Measurements from ENCODE around the gene DIO3. TPM values are rescaled to one million over a fixed set of nuclear protein-coding genes. Genes with fewer than 3 reads are reported as not detected.
"Not testable (repeated sequence)": the region's sequence is repeated elsewhere in the genome, so short reads cannot be mapped to it uniquely, and the experiment has no call there.

Gene DIO3
- total RNA-seq, 1 donor from 2014 or later: not detected

GRCh38 chr14:101540481-101541462 lies 20.5 kb upstream of the DIO3 start:
- no peak for DNase-seq (ENCODE audit: low spot score)
- intact Hi-C loops (cut with DNase I): no loop called here

GRCh38 chr14:101542391-101542790 lies 18.9 kb upstream of the DIO3 start:
- intact Hi-C loops (cut with DNase I): no loop called here

DNA sequence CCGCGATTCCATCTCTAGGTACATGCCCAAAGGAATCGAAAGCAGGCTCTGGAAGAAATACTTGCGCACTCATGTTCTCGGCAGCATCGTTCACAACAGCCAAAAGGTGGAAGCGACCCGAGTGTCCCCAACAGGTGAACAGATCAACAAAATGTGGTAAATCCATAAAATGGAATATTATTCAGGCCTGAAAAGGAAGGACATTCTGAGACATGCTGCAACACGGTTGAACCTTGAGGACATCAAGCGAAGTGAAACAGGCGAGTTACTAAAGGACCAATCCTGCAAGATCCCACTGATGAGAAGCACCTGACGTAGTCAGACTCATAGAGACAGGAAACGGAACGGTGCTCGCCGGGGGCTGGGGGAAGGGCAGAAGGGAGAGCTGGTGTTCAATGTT lies 17.5 kb upstream of the DIO3 start:
- DNase-seq (ENCODE audit: low spot score): no peak
- intact Hi-C loops (cut with DNase I): no loop called here

More at GRCh38 chr14:101542391-101542790, 18.9 kb upstream of the DIO3 start:
- DNase-seq (ENCODE audit: low spot score): no peak

DNA sequence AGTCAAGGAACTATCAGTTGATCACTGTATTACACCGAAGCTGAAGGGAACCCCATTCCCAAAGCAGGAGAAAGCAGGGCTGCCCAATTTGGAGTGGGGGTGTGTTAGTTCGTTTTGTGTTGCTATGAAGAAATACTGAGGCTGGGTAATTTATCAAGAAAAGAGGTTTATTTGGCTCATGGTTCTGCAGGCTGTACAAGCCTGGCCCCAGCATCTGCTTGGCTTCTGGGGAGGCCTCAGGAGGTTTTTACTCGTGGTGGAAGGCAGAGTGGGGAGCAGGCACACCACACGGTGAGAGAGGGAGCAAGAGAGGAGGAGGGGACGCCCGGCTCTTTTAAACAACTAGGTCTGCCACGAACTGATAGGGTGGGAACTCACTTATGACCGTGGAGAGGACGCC lies 16.7 kb upstream of the DIO3 start:
- DNase-seq (ENCODE audit: low spot score): no peak
- intact Hi-C loops (cut with DNase I): no loop called here

DNA sequence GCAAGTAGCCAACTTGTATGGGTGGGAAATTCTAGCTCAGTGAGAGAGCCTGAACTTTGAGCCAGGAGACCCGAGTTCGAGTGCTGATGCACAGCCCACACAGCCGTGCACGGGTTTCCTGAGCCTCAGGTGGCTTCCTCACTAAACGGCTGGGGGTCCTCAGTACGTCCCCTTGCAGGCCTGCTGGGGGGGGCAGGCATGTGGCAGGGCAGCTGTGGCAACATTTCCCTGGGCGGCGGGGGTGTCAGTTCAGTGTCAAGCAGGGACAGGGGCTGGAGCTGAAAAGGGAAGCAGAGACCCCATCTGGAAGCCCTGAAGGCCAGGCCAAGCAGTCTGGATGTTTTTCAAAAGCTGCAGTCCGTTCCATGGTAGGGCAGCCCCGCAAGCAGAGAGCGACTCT lies 14.6 kb upstream of the DIO3 start:
- intact Hi-C loops (cut with DNase I): no loop called here
- no peak for DNase-seq (ENCODE audit: low spot score)

DNA sequence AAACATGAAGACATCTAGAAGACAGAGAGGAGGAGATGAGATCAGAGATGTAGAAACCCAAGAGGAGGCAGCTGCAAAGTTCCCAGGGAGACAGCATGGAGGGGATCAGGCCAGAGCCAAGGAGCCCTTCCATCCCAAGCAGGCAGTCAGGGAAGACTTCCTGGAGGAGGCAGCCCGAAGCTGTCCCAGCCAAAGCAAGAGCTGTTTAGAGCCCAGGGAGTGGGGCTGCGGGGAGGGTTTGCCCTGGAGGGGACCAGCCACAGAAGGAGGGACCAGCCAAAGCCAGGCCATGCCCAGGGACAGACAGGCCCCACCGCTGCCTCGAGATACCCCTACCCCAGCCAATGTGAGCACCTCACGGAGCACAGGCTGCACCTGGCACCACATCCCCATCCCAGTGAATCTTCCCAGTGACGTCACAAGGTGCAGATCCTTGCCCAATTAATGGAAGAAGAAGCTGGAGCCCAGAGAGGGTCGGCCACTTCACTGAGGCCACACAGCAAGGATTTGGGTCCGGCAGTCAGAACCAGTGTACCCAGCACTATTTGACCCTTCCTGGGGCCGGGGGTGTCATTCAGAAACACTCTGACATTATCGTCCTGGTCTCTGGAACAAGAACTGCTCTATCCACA lies 14.1 kb upstream of the DIO3 start:
- DNase-seq (ENCODE audit: low spot score): no peak
- intact Hi-C loops (cut with DNase I): no loop called here

DNA sequence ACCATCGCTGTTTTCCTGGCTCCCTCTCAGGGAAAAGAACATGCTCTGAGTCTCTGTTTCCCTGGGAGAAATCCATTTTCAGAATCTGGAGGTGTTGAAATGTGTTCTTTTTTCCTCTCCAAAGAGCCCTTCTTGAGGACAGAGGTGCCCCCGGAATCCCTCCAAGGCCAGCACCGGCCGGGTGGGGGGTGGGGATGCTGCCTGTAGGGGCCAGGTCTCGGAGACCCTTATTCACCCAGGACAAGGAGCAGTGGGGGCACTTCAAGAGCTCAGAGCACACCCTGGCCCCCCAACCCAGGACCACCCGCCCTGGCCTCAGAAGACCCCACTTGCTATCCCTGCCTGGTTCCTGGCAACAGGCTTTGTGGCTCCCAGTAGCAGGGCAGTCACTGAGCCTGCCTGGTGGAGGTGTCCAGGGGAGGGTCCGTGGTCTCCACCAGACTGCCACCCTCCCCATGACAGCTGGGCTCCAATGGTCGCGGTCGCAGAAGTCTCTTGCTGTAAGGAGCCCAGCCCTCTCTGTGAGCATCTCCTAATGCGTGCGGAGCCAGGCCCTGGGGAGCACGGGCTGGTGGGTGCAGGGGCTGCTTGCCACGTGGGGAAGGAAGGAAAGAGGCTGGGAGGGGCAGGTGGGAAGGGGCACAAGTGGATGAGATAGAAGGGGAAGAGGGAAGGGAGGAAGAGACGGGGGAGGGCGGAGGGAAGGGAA lies 13.2 kb upstream of the DIO3 start:
- intact Hi-C loops (cut with DNase I): no loop called here
- no peak for DNase-seq (ENCODE audit: low spot score)

DNA sequence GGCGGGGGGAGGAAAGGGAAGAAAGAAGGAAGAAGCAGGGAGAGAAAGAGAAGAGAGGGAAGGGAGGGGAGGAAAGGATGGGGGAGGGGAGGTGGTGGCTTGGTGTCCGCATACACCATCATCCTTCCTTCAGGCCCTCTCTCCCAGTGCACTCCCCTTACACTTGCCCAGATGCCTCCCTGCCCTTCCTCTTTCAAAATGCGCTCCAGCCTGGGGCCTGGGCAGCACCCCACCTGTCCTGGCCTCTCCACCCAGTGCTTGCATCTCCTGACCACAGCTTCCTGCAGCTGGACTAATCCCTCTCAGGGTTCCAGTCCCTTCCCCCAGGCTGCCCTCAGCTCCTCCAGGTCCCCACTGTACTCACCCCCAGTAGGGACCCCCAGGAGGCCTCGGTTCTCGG lies 12.6 kb upstream of the DIO3 start:
- no peak for DNase-seq (ENCODE audit: low spot score)
- intact Hi-C loops (cut with DNase I): no loop called here

DNA sequence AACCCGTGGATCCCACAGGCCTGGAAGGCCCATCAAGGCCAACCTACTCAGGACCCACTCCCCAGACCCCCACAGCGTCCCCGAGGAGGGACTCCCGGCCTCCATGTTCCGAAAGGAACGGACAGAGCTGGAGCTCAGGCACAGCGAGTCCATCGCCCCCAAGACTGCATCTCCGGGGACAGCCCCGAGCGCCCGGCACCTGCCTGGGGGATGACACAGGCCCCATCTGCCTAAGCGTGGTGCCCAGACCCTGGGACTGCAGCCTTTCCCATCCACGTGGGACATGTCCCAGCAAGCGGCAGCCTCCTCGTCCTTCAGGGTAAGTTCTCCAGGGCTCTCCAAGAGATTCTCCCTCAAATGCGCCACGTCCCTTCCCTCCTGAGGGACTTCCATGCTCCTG lies 12.1 kb upstream of the DIO3 start:
- DNase-seq (ENCODE audit: low spot score): no peak
- intact Hi-C loops (cut with DNase I): no loop called here

DNA sequence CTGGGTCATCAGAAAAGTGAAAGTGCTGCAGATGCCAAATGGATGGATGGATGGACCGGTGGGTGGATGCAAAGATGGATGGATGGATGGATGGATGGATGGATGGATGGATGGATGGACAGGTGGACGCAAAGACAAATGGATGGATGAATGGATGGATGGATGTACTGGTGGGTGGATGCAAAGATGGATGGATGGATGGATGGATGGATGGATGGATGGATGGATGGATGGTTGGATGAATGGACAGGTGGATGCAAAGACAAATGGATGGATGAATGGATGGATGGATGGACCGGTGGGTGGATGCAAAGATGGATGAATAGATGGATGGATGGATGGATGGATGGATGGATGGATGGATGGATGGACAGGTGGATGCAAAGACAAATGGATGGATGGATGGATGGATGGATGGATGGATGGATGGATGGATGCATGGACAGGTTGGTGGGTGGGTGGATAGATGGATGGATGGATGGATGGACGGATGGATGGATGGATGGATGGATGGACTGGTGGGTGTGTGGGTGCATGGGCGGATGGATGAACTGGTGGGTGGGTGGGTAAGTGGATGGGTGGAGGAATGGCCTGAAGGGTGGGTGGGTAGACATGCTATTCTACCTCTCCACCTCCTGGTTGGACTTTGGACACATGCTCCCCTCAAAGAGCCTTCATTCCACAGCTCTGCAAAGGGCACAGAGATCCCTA lies 10.9 kb upstream of the DIO3 start:
- DNase-seq (ENCODE audit: low spot score); intact Hi-C loops (cut with DNase I): not testable (repeated sequence)

- no peak for DNase-seq (ENCODE audit: low spot score)
These were observed 9.3 kb upstream of the DIO3 start for GRCh38 chr14:101551729-101552595.

DNA sequence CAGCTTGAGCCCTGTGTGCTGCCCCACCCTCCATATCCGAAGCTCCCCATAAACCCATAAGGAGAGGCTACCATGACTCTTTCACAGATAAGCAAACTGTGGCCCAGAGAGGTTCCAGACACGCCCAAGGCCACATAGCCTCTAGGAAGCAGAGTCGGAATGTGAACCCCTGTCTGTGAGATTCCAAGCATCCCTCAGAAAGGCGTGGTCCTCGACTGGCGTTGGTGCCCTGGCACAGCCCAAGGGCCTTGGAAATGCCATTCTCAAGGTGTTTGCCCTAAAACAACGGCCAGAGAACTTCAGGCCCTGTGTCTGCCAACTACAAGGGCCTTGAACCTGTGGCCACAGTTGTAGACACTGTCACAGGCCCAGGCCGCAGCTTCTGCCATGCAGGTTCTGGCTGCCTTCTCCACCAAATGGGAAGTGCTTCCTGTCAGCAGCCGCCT lies 8.5 kb upstream of the DIO3 start:
- no peak for DNase-seq (ENCODE audit: low spot score)

More at GRCh38 chr14:101551729-101552595, 9.3 kb upstream of the DIO3 start:
- intact Hi-C loops (cut with DNase I): no loop called here

GRCh38 chr14:101553393-101553792 lies 7.9 kb upstream of the DIO3 start:
- intact Hi-C loops (cut with DNase I): no loop called here
- no peak for DNase-seq (ENCODE audit: low spot score)

More for the DNA sequence above, 8.5 kb upstream of the DIO3 start:
- intact Hi-C loops (cut with DNase I): no loop called here

DNA sequence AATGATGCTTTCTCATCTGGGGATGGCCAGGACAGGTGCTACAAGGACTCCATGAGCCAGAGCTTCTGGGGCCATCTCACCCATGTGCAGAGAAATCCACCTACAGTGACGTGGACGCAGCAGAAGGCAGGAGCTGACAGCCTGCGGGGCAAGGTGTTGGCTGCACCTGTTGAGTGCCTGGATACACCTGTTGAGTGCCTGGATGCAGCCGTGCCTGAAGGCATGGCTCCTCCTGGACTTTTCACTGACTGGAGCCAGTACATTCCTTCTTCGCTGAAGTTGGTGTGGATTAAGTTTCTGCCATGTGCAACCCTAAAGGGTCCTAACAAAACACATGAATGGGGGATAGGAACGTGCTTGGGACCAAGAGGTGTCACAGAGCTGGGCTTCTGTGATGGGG lies 7.4 kb upstream of the DIO3 start:
- intact Hi-C loops (cut with DNase I): no loop called here
- DNase-seq (ENCODE audit: low spot score): no peak

GRCh38 chr14:101554991-101555668 lies 6.2 kb upstream of the DIO3 start:
- intact Hi-C loops (cut with DNase I): no loop called here
- no peak for DNase-seq (ENCODE audit: low spot score)

DNA sequence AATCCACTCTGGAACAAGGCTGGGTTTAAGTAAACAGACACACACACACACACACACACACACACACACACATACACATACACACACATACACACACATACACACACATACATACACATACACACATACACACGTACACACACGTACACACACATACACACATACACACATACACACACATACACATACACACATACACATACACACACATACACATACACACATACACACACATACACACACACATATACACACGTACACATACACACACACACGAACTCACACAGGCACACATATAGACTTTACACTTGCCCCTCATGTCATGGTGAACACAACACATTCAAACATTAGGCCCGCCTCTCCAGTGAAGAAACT lies 5.6 kb upstream of the DIO3 start:
- intact Hi-C loops (cut with DNase I); DNase-seq (ENCODE audit: low spot score): not testable (repeated sequence)

DNA sequence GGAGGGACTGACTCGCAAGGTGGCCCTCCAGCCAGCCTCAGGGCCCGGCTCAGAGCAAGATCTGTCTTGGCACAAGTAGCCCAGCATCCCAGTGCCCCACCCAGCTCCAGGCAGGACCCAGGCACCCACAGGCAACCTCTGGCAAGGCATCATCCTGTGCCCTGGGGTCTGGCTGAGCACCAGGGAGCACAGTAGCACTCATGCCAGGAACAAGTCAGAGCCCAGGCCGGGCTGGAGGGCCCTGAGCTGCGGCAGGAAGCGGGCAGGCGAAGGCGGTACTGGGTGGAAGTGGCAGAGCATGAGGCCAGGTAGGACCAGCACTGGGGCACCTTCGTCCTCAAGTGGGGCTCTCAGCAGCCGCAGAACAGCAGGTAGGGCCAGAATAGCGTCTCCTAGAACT lies 5.2 kb upstream of the DIO3 start:
- intact Hi-C loops (cut with DNase I): no loop called here
- no peak for DNase-seq (ENCODE audit: low spot score)
